ENCODE results near the gene CSNK1D.
A peak's percentile ranks its signal among the peaks of the same experiment; 100 is the strongest.

The CSNK1D gene

GRCh38 chr17:82238472-82239201 lies 34.9 kb downstream of the CSNK1D start:
- DNase-seq = peak; percentile 74

GRCh38 chr17:82237746-82238471 lies 35.6 kb downstream of the CSNK1D start:
- no peak for DNase-seq

DNA sequence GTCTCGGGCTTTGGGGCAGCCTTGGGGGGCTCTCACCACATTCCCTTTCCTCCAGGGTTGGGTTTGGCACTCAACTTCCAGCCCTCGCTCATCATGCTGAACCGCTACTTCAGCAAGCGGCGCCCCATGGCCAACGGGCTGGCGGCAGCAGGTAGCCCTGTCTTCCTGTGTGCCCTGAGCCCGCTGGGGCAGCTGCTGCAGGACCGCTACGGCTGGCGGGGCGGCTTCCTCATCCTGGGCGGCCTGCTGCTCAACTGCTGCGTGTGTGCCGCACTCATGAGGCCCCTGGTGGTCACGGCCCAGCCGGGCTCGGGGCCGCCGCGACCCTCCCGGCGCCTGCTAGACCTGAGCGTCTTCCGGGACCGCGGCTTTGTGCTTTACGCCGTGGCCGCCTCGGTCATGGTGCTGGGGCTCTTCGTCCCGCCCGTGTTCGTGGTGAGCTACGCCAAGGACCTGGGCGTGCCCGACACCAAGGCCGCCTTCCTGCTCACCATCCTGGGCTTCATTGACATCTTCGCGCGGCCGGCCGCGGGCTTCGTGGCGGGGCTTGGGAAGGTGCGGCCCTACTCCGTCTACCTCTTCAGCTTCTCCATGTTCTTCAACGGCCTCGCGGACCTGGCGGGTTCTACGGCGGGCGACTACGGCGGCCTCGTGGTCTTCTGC lies 36.3 kb downstream of the CSNK1D start:
- no peak for DNase-seq

- peak; percentile 49 for DNase-seq
These were observed 37.1 kb downstream of the CSNK1D start for GRCh38 chr17:82236142-82236971.

GRCh38 chr17:82235775-82236141 lies 37.7 kb downstream of the CSNK1D start:
- no peak for DNase-seq

GRCh38 chr17:82235056-82235774 lies 38.3 kb downstream of the CSNK1D start:
- no peak for DNase-seq

GRCh38 chr17:82234211-82235055 lies 39.1 kb downstream of the CSNK1D start:
- DNase-seq = no peak

DNA sequence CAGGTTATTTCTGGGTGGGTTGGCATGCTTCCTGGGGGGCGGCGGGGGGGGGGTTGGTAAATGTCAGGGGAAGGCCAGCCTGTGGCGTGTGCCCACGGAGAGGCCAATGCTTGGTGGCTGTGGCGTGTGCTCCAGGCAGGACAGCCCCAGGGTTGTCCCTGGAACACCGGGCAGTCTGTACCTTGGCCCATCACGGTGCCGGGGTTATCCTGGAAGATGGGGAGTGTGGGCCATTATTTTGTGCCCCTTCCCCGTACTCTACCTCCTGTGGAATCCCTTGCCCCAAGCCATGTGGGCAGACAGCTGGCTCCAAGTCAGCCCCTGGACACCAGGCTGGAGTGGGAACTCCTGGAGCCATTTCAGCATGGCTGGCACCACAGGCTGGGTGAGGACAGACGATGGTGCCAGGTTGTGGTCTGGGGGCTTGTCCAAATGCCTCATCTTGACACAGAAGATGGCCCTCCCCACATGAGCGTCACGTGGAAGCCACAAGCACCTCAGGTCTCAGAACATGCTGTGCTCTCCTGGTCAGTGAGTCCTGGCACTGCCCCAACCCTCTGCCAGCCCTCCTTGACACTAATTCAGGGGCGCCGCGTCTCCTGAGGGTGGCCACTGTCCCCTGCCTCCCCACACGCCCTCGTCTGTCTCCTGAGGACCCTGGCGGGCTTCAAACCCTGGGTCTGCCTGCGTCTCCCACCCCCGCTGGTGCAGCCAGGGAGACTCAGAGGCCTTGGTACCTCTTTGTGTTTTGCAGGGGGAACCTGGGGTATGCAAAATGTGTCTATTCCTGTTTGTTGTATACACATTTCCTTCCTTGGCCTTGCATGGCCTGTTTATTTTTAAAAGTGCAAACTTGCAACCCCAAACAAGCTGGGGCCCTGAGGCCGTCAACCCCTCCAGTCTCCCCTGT lies 40.4 kb downstream of the CSNK1D start:
- DNase-seq = no peak

DNA sequence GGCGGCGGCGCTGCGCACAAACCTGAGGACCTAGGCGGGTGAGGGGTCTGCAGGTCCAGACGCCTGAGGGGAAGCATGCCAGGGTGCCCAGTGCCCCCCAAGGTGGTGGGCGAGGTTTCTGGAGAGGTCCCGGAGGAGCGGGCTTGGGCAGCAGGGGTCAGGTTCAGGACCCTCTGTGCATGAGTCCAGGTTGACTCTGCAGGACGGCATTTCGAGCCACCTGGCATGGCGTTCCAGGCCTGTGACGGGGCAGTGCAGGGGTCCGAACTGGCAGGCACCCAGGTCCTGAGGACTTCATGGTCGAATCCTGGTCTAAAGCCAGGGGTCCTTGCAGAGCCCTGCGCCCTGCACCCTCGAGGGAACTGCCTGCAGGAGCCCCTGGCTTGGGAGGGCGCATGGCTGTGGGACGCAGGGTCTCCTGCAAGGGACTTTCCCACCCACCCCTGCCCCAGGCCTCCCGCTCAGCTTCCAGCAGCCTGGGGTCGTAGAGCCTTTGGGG lies 41.1 kb downstream of the CSNK1D start:
- DNase-seq = no peak

GRCh38 chr17:82231562-82232321 lies 41.8 kb downstream of the CSNK1D start:
- no peak for DNase-seq

GRCh38 chr17:82231312-82231561 lies 42.3 kb downstream of the CSNK1D start:
- DNase-seq = no peak

- peak; percentile 88 for DNase-seq
These were observed 42.7 kb downstream of the CSNK1D start for GRCh38 chr17:82230609-82231311.

- no peak for DNase-seq
These were observed 43.5 kb downstream of the CSNK1D start for GRCh38 chr17:82229698-82230608.

DNA sequence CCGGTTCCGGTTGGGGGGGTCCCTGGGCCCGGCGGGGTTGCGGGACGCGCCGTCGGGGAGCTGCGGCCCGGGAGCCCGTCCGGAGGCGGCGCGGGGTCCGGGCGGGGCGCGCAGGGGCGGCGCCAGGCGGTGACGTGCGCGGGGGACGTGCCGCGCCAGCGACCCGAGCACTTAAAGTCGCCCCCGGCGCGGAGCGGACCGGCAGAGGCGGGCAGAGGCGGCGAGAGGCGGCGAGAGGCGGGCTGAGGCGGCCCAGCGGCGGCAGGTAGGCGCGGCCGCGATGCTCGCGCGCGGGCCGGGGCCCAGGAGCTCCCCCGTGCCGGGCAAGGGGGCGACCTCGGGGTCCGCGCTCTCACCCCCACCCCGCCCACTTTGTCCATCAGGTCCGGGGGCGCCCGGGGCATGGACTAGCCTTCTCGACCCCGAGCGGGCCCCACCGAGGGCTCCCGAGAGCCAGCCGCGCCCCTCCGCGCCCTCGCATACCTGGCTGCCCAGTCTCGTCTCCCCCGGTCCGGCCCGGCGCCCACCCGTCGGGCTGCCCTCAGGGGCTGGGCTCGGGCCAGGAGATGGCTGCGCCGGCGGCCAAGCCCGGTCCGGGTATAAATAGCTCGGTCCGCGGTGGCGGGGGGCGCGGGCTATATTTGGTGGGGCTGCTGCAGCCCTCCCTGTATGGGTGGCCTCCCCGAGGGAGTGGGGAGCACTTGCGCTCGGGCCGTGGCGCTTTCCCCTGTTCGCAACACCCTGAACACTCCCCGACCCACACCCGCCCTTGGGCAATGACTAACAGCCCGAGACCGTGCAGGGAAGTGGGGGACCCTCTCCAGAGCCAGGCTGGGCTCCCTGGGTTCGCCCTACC lies 44.4 kb downstream of the CSNK1D start, which contains the start of gene SLC16A3:
SLC16A3 (plus strand) TSS at position 201 of the 856 bp plus-strand sequence. CDS start 6,967 bp downstream, outside the sequence.
- peak; percentile 77 for DNase-seq

DNA sequence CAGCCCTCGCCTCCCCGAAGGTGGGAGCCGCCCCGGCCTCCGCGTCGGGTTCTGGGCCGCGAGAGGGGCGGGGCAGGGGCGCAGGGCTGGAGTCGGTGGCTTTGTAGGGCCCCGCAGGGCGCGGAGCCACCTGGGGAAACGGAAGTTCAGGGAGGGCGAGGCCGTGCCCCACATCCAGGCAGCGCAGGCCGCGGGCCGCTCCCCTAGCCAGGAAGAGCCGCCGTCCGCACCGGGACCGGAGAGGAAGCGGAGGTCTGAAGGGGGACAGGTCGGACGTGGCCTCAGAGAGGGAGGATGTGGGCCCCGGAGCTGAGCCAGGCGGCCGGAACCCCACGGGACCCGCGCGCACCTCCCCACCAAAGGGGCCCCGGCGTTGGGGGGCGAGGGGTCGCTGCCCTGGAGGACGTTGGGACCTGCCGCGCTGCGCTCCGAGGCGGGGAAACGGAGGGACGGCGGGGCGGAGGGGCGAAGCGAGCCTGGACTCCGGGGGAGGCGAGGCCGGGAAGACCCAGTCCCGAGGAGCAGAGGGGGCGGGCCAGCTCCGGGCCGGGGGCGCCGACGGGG lies 45.1 kb downstream of the CSNK1D start:
- no peak for DNase-seq

- no peak for DNase-seq
These were observed 45.7 kb downstream of the CSNK1D start for GRCh38 chr17:82227629-82228277.

Measured in fibroblast of upper back skin (primary cell).